Aorta (tissue), 5 donors: ENCODE results near the gene BHMT2. TPM values are rescaled to one million over a fixed set of nuclear protein-coding genes. Genes with fewer than 3 reads are reported as not detected.

ENCODE experiments used
- ATAC-seq: fragments of 200-7000 bp; cut with Tn5 transposase; one replicate; pipeline ENCODE4 v1.9.1; 2022; ENCODE audit warnings: moderate library complexity; ENCODE audit not compliant: low FRiP score
- DNase-seq, 2 donors: peaks; one replicate each; pipeline ENCODE4 v3.0.0-alpha.2; 2020
- H3K27ac ChIP-seq, 2 donors: one replicate each; pipeline ENCODE4 v1.5.1; 2013; ENCODE audit warnings: low read length in 2 of 2, mild to moderate bottlenecking in 2 of 2, moderate library complexity in 2 of 2, control low read depth in 1 of 2, inconsistent platforms in 1 of 2, low read depth in 1 of 2
- H3K27me3 ChIP-seq, 2 donors: one replicate each; pipeline ENCODE4 v1.6.1; 2013; ENCODE audit warnings: control low read depth in 1 of 2, low read length in 1 of 2, mild to moderate bottlenecking in 1 of 2, moderate library complexity in 1 of 2; ENCODE audit not compliant: insufficient read depth in 2 of 2, control insufficient read depth in 1 of 2
- H3K36me3 ChIP-seq, 2 donors: one replicate each; pipeline ENCODE4 v1.6.1; 2013; ENCODE audit warnings: control low read depth in 1 of 2, low read length in 1 of 2, mild to moderate bottlenecking in 1 of 2; ENCODE audit not compliant: insufficient read depth in 2 of 2, control insufficient read depth in 1 of 2
- H3K4me1 ChIP-seq, 2 donors: one replicate each; pipeline ENCODE4 v1.6.1; 2013; ENCODE audit warnings: low read length in 2 of 2, control low read depth in 1 of 2, mild to moderate bottlenecking in 1 of 2, moderate library complexity in 1 of 2; ENCODE audit not compliant: insufficient read depth in 2 of 2, control insufficient read depth in 1 of 2
- H3K4me3 ChIP-seq, 2 donors: one replicate each; pipeline ENCODE4 v1.5.1; 2013; ENCODE audit warnings: low read length in 2 of 2, control low read depth in 1 of 2, mild to moderate bottlenecking in 1 of 2
- H3K9me3 ChIP-seq: one replicate; pipeline ENCODE4 v1.6.1; 2013; ENCODE audit warnings: mild to moderate bottlenecking, low read length; ENCODE audit not compliant: control insufficient read depth
- WGBS, 2 donors: extraction: QIAGEN DNeasy Blood & Tissue Kit; methylation state at CpG; one replicate each; pipeline ENCODE4 v1.1.7; 2013; 5-methylcytosine and 5-hydroxymethylcytosine counted together
- intact Hi-C, 2 donors: fragments of 100-400 bp; cut with DNase I; formaldehyde crosslinking; loops; one replicate each; pipeline versions ENCODE4 v1.14.2 to v1.15.0; 2022
- polyA plus RNA-seq, 2 donors: library from polyadenylated mRNA; stranded (reverse); fragments of 200-250 nt; gene quantifications; one replicate each; pipeline ENCODE4 v1.2.3, GENCODE V29; 2013
- total RNA-seq, 2 donors: library from RNA; stranded (reverse); fragmentation: NEBNext Ultra II Directional; extraction: Animal tissue kit (Norgen Biotek cat#: 25700); gene quantifications; one replicate each; pipeline ENCODE4 v1.2.1, GENCODE V29; 2021
- donor health status: healthy with polysubstance abuse.
- donor health status: Bipolar disorder and iron deficiency.
- donor health status: DM: no; HTN: no; CAD: no.
- donor health status: DM: no; HTN: no; CAD: no.
- donor health status: DM: yes; HTN: yes; CAD: no.

Gene BHMT2
- total and polyA plus RNA-seq, 4 donors: 16.3 to 34.7 (median 20.0) TPM

- Histone ChIP-seq H3K4me1 (no peaks in the 10 kb centered on the region), H3K4me3 (no peak overlapping the region), H3K36me3 (no peaks in the 10 kb centered on the region), H3K27me3 (no peaks in the 10 kb centered on the region), H3K9me3 (no peaks in the 10 kb centered on the region), H3K27ac (no peak overlapping the region)
- no peak for ATAC-seq
- intact Hi-C loops: no loop called here
- no peak for DNase-seq
- 93 to 97% methylated on average over 11 of the region's 11 CpGs for WGBS, 2 donors
These were observed 38.7 kb upstream of the BHMT2 start for GRCh38 chr5:79030663-79031484.

- H3K36me3 ChIP-seq: no peaks in the 10 kb centered on the region
- H3K4me3 ChIP-seq: no peak overlapping the region
- H3K4me1 ChIP-seq: no peaks in the 10 kb centered on the region
- no peak overlapping the region for H3K27ac ChIP-seq
- intact Hi-C loops: no loop called here
- WGBS, 2 donors: 99 to 100% methylated on average over 1 of the region's 1 CpG
- no peaks in the 10 kb centered on the region for H3K27me3 ChIP-seq
- no peak for ATAC-seq
- DNase-seq: no peak
- no peaks in the 10 kb centered on the region for H3K9me3 ChIP-seq
These were observed 38.1 kb upstream of the BHMT2 start for GRCh38 chr5:79031485-79031867.

DNA sequence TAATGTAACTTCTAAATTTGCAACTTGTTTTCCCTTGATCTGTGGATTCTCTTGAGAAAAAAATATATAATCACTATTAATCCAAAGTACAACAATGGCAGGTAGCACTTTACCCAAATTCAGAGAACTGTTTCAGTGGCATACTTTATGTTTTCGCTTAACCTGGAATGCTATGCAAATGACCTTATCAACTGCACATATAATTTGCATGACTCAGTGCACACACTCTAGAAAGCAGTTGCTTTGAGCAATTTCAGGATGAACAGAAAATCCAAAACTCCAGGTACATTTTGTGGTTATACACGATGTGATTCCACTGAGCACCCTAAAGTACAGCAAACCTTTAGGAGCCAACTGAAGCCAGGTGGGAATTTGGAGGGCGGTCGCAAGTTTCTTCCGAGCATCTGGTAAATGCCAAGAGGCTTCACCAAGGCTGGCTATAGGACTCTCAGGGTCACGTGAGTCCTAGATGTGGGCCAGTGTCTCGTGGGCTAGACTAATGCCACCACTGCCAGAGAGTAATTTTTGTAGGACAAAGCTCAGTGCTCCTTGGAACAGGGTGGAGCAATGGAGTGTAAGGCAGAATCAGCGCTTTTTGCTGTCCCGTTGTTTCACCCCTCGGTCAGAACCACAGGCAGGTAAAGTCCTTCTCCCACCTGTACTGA, 37.4 kb upstream of the BHMT2 start:
- no peaks in the 10 kb centered on the region for H3K4me1 ChIP-seq
- no peaks in the 10 kb centered on the region for H3K9me3 ChIP-seq
- ATAC-seq (no peak), DNase-seq (no peak)
- H3K27me3 ChIP-seq: no peaks in the 10 kb centered on the region
- H3K27ac ChIP-seq: no peak overlapping the region
- 92 to 93% methylated on average over 10 of the region's 10 CpGs for WGBS, 2 donors
- no peak overlapping the region for H3K4me3 ChIP-seq
- intact Hi-C loops: no loop called here
- no peaks in the 10 kb centered on the region for H3K36me3 ChIP-seq

GRCh38 chr5:79032782-79033181, 36.8 kb upstream of the BHMT2 start:
- intact Hi-C loops: no loop called here
- H3K27ac ChIP-seq: no peak overlapping the region

DNA sequence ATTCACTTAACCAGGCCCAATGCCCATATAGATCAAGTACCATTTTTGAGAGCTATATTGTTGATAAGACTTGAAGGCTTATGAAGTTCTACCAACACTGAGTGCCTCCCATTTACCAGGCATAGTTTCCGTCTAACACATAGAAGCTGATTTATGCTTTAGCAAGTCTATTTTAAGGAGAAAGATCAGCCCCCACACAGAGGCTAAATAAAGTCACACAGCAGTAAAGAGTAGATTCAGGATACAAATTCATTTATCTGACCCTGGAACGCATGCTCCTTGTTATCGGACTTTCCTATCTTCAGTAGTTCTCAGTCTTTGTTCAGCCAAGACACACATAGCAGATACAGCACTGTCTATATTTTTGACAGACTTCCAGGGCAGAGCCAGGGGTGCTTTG, 34.3 kb upstream of the BHMT2 start:
- 48 to 56% methylated on average over 3 of the region's 3 CpGs for WGBS, 2 donors
- ATAC-seq (no peak), DNase-seq (no peak)
- no peaks in the 10 kb centered on the region for H3K27me3 ChIP-seq
- H3K36me3 ChIP-seq: no peaks in the 10 kb centered on the region
- H3K4me3 ChIP-seq: no peak overlapping the region
- H3K27ac ChIP-seq: no peak overlapping the region
- intact Hi-C loops: no loop called here
- no peaks in the 10 kb centered on the region for H3K4me1 ChIP-seq
- no peaks in the 10 kb centered on the region for H3K9me3 ChIP-seq

More at GRCh38 chr5:79032782-79033181, 36.8 kb upstream of the BHMT2 start:
- no peaks in the 10 kb centered on the region for H3K27me3 ChIP-seq
- ATAC-seq (no peak), DNase-seq (no peak)
- H3K4me1 ChIP-seq: no peaks in the 10 kb centered on the region
- 83 to 86% methylated on average over 5 of the region's 5 CpGs for whole genome bisulfite sequencing, 2 donors
- no peaks in the 10 kb centered on the region for H3K9me3 ChIP-seq
- no peaks in the 10 kb centered on the region for H3K36me3 ChIP-seq
- H3K4me3 ChIP-seq: no peak overlapping the region

- Histone ChIP-seq H3K27ac (no peak overlapping the region), H3K27me3 (no peaks in the 10 kb centered on the region), H3K4me3 (no peak overlapping the region), H3K36me3 (no peaks in the 10 kb centered on the region), H3K9me3 (no peaks in the 10 kb centered on the region), H3K4me1 (no peaks in the 10 kb centered on the region)
- WGBS, 2 donors: 97 to 98% methylated on average over 2 of the region's 2 CpGs
- ATAC-seq: no peak
- no peak for DNase-seq
- intact Hi-C loops: no loop called here
These were observed 32.8 kb upstream of the BHMT2 start for GRCh38 chr5:79036769-79037168.

GRCh38 chr5:79042188-79042587, 27.4 kb upstream of the BHMT2 start:
- Histone ChIP-seq H3K4me3 (no peak overlapping the region), H3K4me1 (no peaks in the 10 kb centered on the region), H3K27ac (no peak overlapping the region), H3K27me3 (no peaks in the 10 kb centered on the region), H3K9me3 (peaks cover 1% of the 10 kb centered on the region), H3K36me3 (no peaks in the 10 kb centered on the region)
- DNase-seq: no peak
- WGBS, 2 donors: 77 to 85% methylated on average over 3 of the region's 3 CpGs
- intact Hi-C loops: no loop called here
- no peak for ATAC-seq

- Histone ChIP-seq H3K27me3 (no peaks in the 10 kb centered on the region), H3K4me3 (no peak overlapping the region), H3K36me3 (no peaks in the 10 kb centered on the region), H3K4me1 (no peaks in the 10 kb centered on the region), H3K27ac (no peak overlapping the region), H3K9me3 (peaks cover 1% of the 10 kb centered on the region)
- WGBS, 2 donors: 86 to 90% methylated on average over 3 of the region's 3 CpGs
- DNase-seq (no peak), ATAC-seq (no peak)
- intact Hi-C loops: no loop called here
These were observed 22.4 kb upstream of the BHMT2 start for GRCh38 chr5:79047199-79047598.

DNA sequence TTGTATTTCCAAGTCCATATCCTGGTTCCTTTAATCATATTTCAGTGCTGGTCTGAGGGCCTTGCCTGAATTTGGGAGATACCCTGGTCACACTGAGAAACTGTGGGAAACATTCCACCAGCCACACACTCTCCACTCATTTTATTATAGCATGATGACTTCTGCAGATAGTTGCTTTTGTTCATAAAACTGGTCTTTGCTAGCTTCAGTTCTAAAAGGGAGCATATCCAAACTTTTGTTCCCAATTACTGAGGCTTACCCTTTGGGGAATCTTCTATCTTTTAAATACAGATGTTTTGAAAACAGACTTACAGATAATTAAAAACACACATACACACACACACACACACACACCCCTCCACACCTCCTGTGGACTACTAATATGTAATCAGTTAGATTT, 21.1 kb upstream of the BHMT2 start:
- intact Hi-C loops: no loop called here
- Histone ChIP-seq H3K27me3 (no peaks in the 10 kb centered on the region), H3K36me3 (no peaks in the 10 kb centered on the region), H3K4me1 (no peaks in the 10 kb centered on the region), H3K4me3 (no peak overlapping the region), H3K27ac (no peak overlapping the region), H3K9me3 (peaks cover 2% of the 10 kb centered on the region)
- ATAC-seq: no peak
- DNase-seq: no peak
